ENCODE measurements around the gene MYMK. TPM values are rescaled to one million over a fixed set of nuclear protein-coding genes. Genes with fewer than 3 reads are reported as not detected.

MYMK gene
- total and polyA plus RNA-seq, 2 of the 8 experiments (the other 6 are each of a cell fraction or from before 2014, with no cell fraction given) = not detected

DNA sequence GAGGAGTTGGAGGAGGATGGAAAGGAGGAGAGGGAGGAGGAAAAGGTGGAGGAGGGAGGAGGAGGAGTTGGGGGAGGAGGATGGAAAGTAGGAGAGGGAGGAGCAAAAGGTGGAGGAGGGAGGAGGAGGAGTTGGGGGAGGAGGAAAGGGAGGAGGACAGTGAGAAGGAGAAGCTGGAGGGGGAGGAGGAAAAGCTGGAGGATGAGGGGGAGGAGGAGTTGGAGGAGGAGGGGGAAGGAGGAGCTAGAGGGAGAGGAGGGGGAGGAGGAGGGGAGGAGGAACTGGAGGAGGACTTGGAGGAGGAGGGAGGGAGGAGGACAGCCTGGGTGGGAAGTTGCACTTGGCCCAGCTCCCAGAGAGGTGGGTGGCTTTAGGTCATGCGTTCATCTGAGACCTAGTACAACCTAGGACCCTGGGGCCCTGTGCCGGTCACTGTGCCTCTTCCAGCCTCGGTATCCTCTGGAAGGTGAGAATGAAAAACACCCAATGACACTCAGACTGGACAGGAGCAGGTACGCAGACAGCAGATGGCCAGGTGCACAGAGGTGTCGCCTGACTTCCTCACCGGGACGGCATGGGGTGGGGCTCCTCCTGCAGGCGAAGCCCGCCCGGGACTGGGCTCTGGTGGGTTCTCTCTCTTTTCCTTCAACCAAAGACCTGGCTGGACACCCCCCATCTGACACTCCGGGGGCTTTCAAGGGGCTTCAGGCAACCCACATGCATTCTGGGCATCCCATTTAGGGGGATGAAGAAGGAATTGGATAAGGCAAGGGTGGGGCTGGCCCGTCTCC lies 33.7 kb downstream of the MYMK start:
- Histone ChIP-seq H3K4me1 (replicated peaks in 1 of 4; ENCODE audit: control insufficient read depth in 3 of 4, insufficient read depth in 4 of 4, low read length in 3 of 4) (no peaks in the 10 kb centered on the region; a peak in 1 of 7 replicates), H3K79me2 (ENCODE audit: control insufficient read depth in 1 of 2, insufficient read depth in 2 of 2, low read length in 2 of 2) (no peaks in the 10 kb centered on the region), H2AK5ac (ENCODE audit: low read depth, low read length) (no peak overlapping the region), H4K20me1 (replicated peaks in 1 of 2; ENCODE audit: control insufficient read depth in 1 of 2, insufficient read depth in 2 of 2, low read length in 2 of 2) (peaks cover 2 to 7% of the 10 kb centered on the region in 2 experiments), H4K8ac (ENCODE audit: extremely low read depth, insufficient read depth, low read length) (peak overlapping the region; percentile 42; the same call in 1 of the 2 replicates), H2BK20ac (ENCODE audit: low read length) (no peak overlapping the region), H3K4me2 (ENCODE audit: insufficient read depth in 1 of 2, low read depth in 2 of 2, low read length in 2 of 2) (no peak overlapping the region), H3K14ac (ENCODE audit: insufficient read length) (no peak overlapping the region), H3K9ac (replicated peaks in 1 of 4; ENCODE audit: extremely low read depth in 1 of 4, low read depth in 3 of 4, low read length in 3 of 4) (no peak overlapping the region), H3K27ac (ENCODE audit: low read depth, low read length) (no peak overlapping the region), H3K4ac (replicated peaks; ENCODE audit: insufficient read length, low read depth, low read length) (no peak overlapping the region), H3K23ac (ENCODE audit: insufficient read length) (no peak overlapping the region), H3K27me3 (replicated peaks in 1 of 4; ENCODE audit: control insufficient read depth in 3 of 4, extremely low read depth in 1 of 4, insufficient read depth in 3 of 4, low read length in 3 of 4) (no peaks in the 10 kb centered on the region), H3K9me3 (ENCODE audit: insufficient read depth in 2 of 2, low read depth in 1 of 2, low read length in 1 of 2) (peaks cover 0 to 2% of the 10 kb centered on the region in 2 experiments; a peak in 1 of 4 replicates), H3K4me3 (ENCODE audit: extremely low read depth in 1 of 4, insufficient read depth in 2 of 4, low read depth in 3 of 4, low read length in 4 of 4) (no peak overlapping the region), H3K18ac (ENCODE audit: extremely low read depth, low read length) (no peak overlapping the region), H3K79me1 (ENCODE audit: low read depth, low read length) (peaks cover under 1% of the 10 kb centered on the region; the same call in 1 of the 2 replicates), H2AFZ (ENCODE audit: low read length) (no peak overlapping the region), H2BK120ac (replicated peaks; ENCODE audit: low read depth, low read length) (no peak overlapping the region), H2BK15ac (ENCODE audit: low read length) (no peak overlapping the region), H2BK5ac (ENCODE audit: low read depth, low read length) (no peak overlapping the region), H4K5ac (ENCODE audit: insufficient read length, low read depth, low read length) (no peak overlapping the region), H3K23me2 (ENCODE audit: low read depth, low read length) (peaks cover 7% of the 10 kb centered on the region), H3K36me3 (ENCODE audit: control insufficient read depth in 2 of 4, insufficient read depth in 4 of 4, low read length in 3 of 4) (peaks cover 0 to 3% (median 0%) of the 10 kb centered on the region in 4 experiments; a peak in 1 of 8 replicates), H3K56ac (replicated peaks; ENCODE audit: insufficient read length, low read depth, low read length) (no peak overlapping the region), H4K91ac (replicated peaks; ENCODE audit: insufficient read length, low read length) (no peak overlapping the region), H2BK12ac (ENCODE audit: low read depth, low read length) (no peak overlapping the region)
- CTCF ChIA-PET (ENCODE audit: partially characterized antibody) = interaction anchor here (0.7 to 2.7 kb wide), 9 partner anchors 9 to 466 kb away, joined by 3 to 7 read pairs (median 3); no protein-coding TSS in a partner anchor
- DNase-seq (ENCODE audit: low read depth in 1 of 2, low spot score in 2 of 2) = no peak
- 96% methylated on average over 9 of the region's 12 CpGs; no CpG with 5 or more reads in 1 of the 2 experiments for WGBS, 2 experiments (ENCODE audit: extremely low coverage in 1 of 2, insufficient coverage in 1 of 2, insufficient read length in 1 of 2, insufficient replicate concordance in 2 of 2, low coverage in 1 of 2, low lambda C conversion rate in 2 of 2, missing lambda C conversion rate in 1 of 2)
- no peak for FAIRE-seq
- POLR2A ChIA-PET (ENCODE audit: partially characterized antibody) = interaction anchor here (0.8 to 1.7 kb wide), 3 partner anchors 16 to 135 kb away, joined by 3 to 8 read pairs (median 4); partner anchors contain the start of genes SURF1 and SURF2
- TF ChIP-seq, protein P1, sequence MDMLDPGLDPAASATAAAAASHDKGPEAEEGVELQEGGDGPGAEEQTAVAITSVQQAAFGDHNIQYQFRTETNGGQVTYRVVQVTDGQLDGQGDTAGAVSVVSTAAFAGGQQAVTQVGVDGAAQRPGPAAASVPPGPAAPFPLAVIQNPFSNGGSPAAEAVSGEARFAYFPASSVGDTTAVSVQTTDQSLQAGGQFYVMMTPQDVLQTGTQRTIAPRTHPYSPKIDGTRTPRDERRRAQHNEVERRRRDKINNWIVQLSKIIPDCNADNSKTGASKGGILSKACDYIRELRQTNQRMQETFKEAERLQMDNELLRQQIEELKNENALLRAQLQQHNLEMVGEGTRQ (IDR thresholded peaks at IDR 0.05; ENCODE audit: low read length) = no peak
- TF ChIP-seq HDAC2 (IDR thresholded peaks at IDR 0.05; ENCODE audit: borderline replicate concordance in 1 of 2, low read depth in 2 of 2, low read length in 2 of 2) = no peak
- no peak for TF ChIP-seq MAX (IDR thresholded peaks at IDR 0.05)
- no peak for TF ChIP-seq SP2 (IDR thresholded peaks at IDR 0.05; ENCODE audit: low read length)
- no peak for TF ChIP-seq FOSL1 (IDR thresholded peaks at IDR 0.05; ENCODE audit: insufficient read depth, low read depth, low read length)
- no peak for TF ChIP-seq TCF12 (IDR thresholded peaks at IDR 0.05; ENCODE audit: low read depth, low read length)
- TF ChIP-seq, protein P2, sequence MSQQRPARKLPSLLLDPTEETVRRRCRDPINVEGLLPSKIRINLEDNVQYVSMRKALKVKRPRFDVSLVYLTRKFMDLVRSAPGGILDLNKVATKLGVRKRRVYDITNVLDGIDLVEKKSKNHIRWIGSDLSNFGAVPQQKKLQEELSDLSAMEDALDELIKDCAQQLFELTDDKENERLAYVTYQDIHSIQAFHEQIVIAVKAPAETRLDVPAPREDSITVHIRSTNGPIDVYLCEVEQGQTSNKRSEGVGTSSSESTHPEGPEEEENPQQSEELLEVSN (IDR thresholded peaks at IDR 0.05) = no peak
- TF ChIP-seq RNF2 (IDR thresholded peaks at IDR 0.05; ENCODE audit: borderline replicate concordance, low read depth, low read length, missing control alignments, poor library complexity, severe bottlenecking) = no peak
